ENCODE measurements around the gene KLHL18. TPM values are rescaled to one million over a fixed set of nuclear protein-coding genes. Genes with fewer than 3 reads are reported as not detected.
A peak's percentile ranks its signal among the peaks of the same experiment; 100 is the strongest.

KLHL18 gene
- total and polyA plus RNA-seq, 4 donors, result 3.5 to 12.6 (median 10.3) TPM

GRCh38 chr3:47385007-47385406 is 102.3 kb downstream of the KLHL18 start:
- no peak overlapping the region for H3K9ac ChIP-seq (ENCODE audit: low read depth in 1 of 2, low read length in 2 of 2)
- no peak for DNase-seq (ENCODE audit: low spot score)
- H3K4me1 ChIP-seq (ENCODE audit: control insufficient read depth in 4 of 4, insufficient read depth in 4 of 4, low read length in 3 of 4), result peaks cover 3 to 17% (median 10%) of the 10 kb centered on the region in 4 donors
- 86% methylated on average over 4 of the region's 4 CpGs for WGBS
- H3K27me3 ChIP-seq (ENCODE audit: control insufficient read depth in 4 of 4, insufficient read depth in 4 of 4, low read length in 3 of 4), result no peaks in the 10 kb centered on the region
- TF ChIP-seq GABPA (IDR thresholded peaks at IDR 0.05 in 1 of 2, conservative IDR thresholded peaks at IDR 0.05 in 1 of 2) (no peak), JUND (IDR thresholded peaks at IDR 0.05) (no peak), HNF4G (IDR thresholded peaks at IDR 0.05) (no peak), ZBTB33 (IDR thresholded peaks at IDR 0.05) (no peak), ATF3 (IDR thresholded peaks at IDR 0.05) (no peak), REST (IDR thresholded peaks at IDR 0.05) (no peak), SP1 (IDR thresholded peaks at IDR 0.05) (no peak), FOXA2 (IDR thresholded peaks at IDR 0.05) (no peak), EGR1 (IDR thresholded peaks at IDR 0.05; ENCODE audit: low read depth in 2 of 2) (no peak), RXRA (IDR thresholded peaks at IDR 0.05) (no peak), NR2F2 (IDR thresholded peaks at IDR 0.05) (no peak), FOXA1 (IDR thresholded peaks at IDR 0.05) (no peak), YY1 (IDR thresholded peaks at IDR 0.05) (no peak), RAD21 (IDR thresholded peaks at IDR 0.05) (no peak), TAF1 (conservative IDR thresholded peaks at IDR 0.05) (no peak), CTCF (IDR thresholded peaks at IDR 0.05; ENCODE audit: low read depth, low read length, missing input control) (no peak), MAX (IDR thresholded peaks at IDR 0.05) (no peak)
- no peaks in the 10 kb centered on the region for H3K9me3 ChIP-seq (ENCODE audit: control insufficient read depth in 4 of 4, low read length in 3 of 4)
- H3K36me3 ChIP-seq (ENCODE audit: control insufficient read depth in 4 of 4, insufficient read depth in 3 of 4, low read depth in 1 of 4, low read length in 3 of 4), result peaks cover 0 to 5% (median 1%) of the 10 kb centered on the region in 4 donors
- H3K27ac ChIP-seq (ENCODE audit: low read depth in 1 of 2, low read length in 2 of 2), result peak overlapping the region; percentile 31 to 44
- no peak overlapping the region for H3K4me3 ChIP-seq (ENCODE audit: low read depth in 1 of 3, low read length in 3 of 3)

Data from liver (tissue), 9 donors.